Nephron progenitor cell (in vitro differentiated cells): ENCODE results near the gene GABRA1.

Source experiments
- DNase-seq: peaks from one replicate; pipeline ENCODE4 v3.0.0; 2021
- H3K27ac Mint-ChIP-seq: 2 replicates; pipeline ENCODE4 v1.8.0; 2021; ENCODE audit warnings: mild to moderate bottlenecking, moderate library complexity, mixed read lengths
- H3K27me3 Mint-ChIP-seq: 2 replicates; pipeline ENCODE4 v1.8.0; 2021; ENCODE audit warnings: mild to moderate bottlenecking, low read depth, mixed read lengths; ENCODE audit not compliant: poor library complexity
- H3K36me3 Mint-ChIP-seq: 2 replicates; pipeline ENCODE4 v1.8.0; 2021; ENCODE audit warnings: low read depth, mixed read lengths
- H3K4me1 Mint-ChIP-seq: 2 replicates; pipeline ENCODE4 v1.8.0; 2021; ENCODE audit warnings: mixed read lengths
- H3K4me3 Mint-ChIP-seq: 2 replicates; pipeline ENCODE4 v1.8.0; 2021; ENCODE audit warnings: mild to moderate bottlenecking, moderate library complexity, mixed read lengths
- H3K9me3 Mint-ChIP-seq: 2 replicates; pipeline ENCODE4 v1.8.0; 2021; ENCODE audit warnings: mild to moderate bottlenecking, moderate library complexity, mixed read lengths
- CTCF ChIP-seq: fragments of 200-600 bp; sonication (generic); IDR thresholded peaks from 2 replicates; pipeline ENCODE4 v1.5.0; 2021; ENCODE audit warnings: antibody characterized with exemption

Gene GABRA1

GRCh38 chr5:161925960-161926359 is 78.0 kb downstream of the GABRA1 start:
- Mint-ChIP-seq H3K4me1 (no peaks in the 10 kb centered on the region), H3K36me3 (no peaks in the 10 kb centered on the region), H3K9me3 (peaks cover 3% of the 10 kb centered on the region), H3K27me3 (peaks cover 3% of the 10 kb centered on the region), H3K4me3 (no peak overlapping the region), H3K27ac (no peak overlapping the region)
- TF ChIP-seq CTCF: no peak
- DNase-seq: no peak

- H3K4me1 Mint-ChIP-seq: no peaks in the 10 kb centered on the region
- H3K36me3 Mint-ChIP-seq: no peaks in the 10 kb centered on the region
- H3K4me3 Mint-ChIP-seq: no peak overlapping the region
- no peak overlapping the region for H3K27ac Mint-ChIP-seq
- no peaks in the 10 kb centered on the region for H3K27me3 Mint-ChIP-seq
- DNase-seq: no peak
- no peaks in the 10 kb centered on the region for H3K9me3 Mint-ChIP-seq
- TF ChIP-seq CTCF: no peak
Observed at GRCh38 chr5:161934486-161934885, 86.6 kb downstream of the GABRA1 start.

GRCh38 chr5:161944974-161945373 is 97.1 kb downstream of the GABRA1 start:
- no peak for DNase-seq
- no peaks in the 10 kb centered on the region for H3K4me1 Mint-ChIP-seq
- H3K9me3 Mint-ChIP-seq: no peaks in the 10 kb centered on the region
- no peaks in the 10 kb centered on the region for H3K36me3 Mint-ChIP-seq
- no peak overlapping the region for H3K27ac Mint-ChIP-seq
- no peak for TF ChIP-seq CTCF
- H3K4me3 Mint-ChIP-seq: no peak overlapping the region
- H3K27me3 Mint-ChIP-seq: peaks cover 7% of the 10 kb centered on the region

- TF ChIP-seq CTCF: no peak
- Mint-ChIP-seq H3K4me1 (no peaks in the 10 kb centered on the region), H3K36me3 (no peaks in the 10 kb centered on the region), H3K27me3 (peaks cover 7% of the 10 kb centered on the region), H3K4me3 (no peak overlapping the region), H3K27ac (no peak overlapping the region), H3K9me3 (no peaks in the 10 kb centered on the region)
- DNase-seq: no peak
Observed at GRCh38 chr5:161946911-161947310, 99.0 kb downstream of the GABRA1 start.
